ENCODE results near the gene TAF1D.

- TF ChIP-seq CTCF (conservative IDR thresholded peaks at IDR 0.05), result no peak
- no peak for TF ChIP-seq EZH2 (IDR thresholded peaks at IDR 0.05; ENCODE audit: low read depth)
These were observed 28.6 kb downstream of the TAF1D start for GRCh38 chr11:93712678-93713077.

Measured in PC-9 (cell line).